SK-N-MC (cell line): ENCODE data around the gene TLR6.
"Not testable (repeated sequence)": the region's sequence is repeated elsewhere in the genome, so short reads cannot be mapped to it uniquely, and the experiment has no call there.

Experiments
- EZH2 ChIP-seq: fragments of 200-600 bp; sonication (generic); IDR thresholded peaks from one replicate; pipeline ENCODE4 v1.6.1; 2017; ENCODE audit warnings: antibody characterized with exemption
- FOXP2 ChIP-seq: optimal IDR thresholded peaks from 2 replicates; pipeline ENCODE3; 2011; ENCODE audit warnings: mild to moderate bottlenecking, moderate library complexity; ENCODE audit not compliant: insufficient read depth; ENCODE audit errors: extremely low read length, control extremely low read depth
- POLR2AphosphoS5 ChIP-seq: IDR thresholded peaks from 2 replicates; pipeline ENCODE4 v1.6.1; 2012; ENCODE audit warnings: mild to moderate bottlenecking, low read depth, low read length, borderline replicate concordance

DNA sequence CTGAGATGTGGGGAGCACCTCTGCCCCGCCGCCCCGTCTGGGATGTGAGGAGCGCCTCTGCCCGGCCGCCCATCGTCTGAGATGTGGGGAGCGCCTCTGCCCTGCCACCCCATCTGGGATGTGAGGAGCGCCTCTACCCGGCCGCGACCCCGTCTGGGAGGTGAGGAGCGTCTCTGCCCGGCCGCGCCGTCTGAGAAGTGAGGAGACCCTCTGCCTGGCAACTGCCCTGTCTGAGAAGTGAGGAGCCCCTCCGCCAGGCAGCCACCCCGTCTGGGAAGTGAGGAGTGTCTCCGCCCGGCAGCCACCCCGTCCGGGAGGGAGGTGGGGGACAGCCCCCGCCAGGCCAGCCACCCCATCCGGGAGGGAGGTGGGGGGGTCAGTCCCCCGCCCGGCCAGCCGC is 49.2 kb downstream of the TLR6 start:
- not testable (repeated sequence) for TF ChIP-seq EZH2, POLR2AphosphoS5, FOXP2
